Ovary (tissue), 9 donors: ENCODE measurements around the gene CDKN2AIPNL. TPM values are rescaled to one million over a fixed set of nuclear protein-coding genes. Genes with fewer than 3 reads are reported as not detected.

ENCODE experiments used
- DNase-seq, 5 donors: peaks; one replicate each; pipeline ENCODE4 v3.0.0-alpha.2; 2019 to 2020
- H3K27ac ChIP-seq, 2 donors: fragments of 200-600 bp; one replicate each; pipeline versions ENCODE4 v1.5.1 to v1.8.0; 2019 to 2022
- H3K27me3 ChIP-seq: fragments of 200-600 bp; one replicate; pipeline ENCODE4 v1.8.0; 2022
- H3K36me3 ChIP-seq: fragments of 200-600 bp; sonication (generic); one replicate; pipeline ENCODE4 v1.5.1; 2019
- H3K4me1 ChIP-seq: one replicate; pipeline ENCODE4 v1.8.1; 2013; ENCODE audit warnings: mild to moderate bottlenecking, moderate library complexity; ENCODE audit not compliant: insufficient read depth
- H3K4me3 ChIP-seq: fragments of 200-600 bp; sonication (generic); one replicate; pipeline ENCODE4 v1.5.1; 2017
- H3K9me3 ChIP-seq, 2 donors: fragments of 200-600 bp in 1 of 2; sonication (generic) in 1 of 2; one replicate each; pipeline versions ENCODE4 v1.5.1 to v1.8.1; 2013 to 2019; ENCODE audit warnings: mild to moderate bottlenecking in 1 of 2, moderate library complexity in 1 of 2
- EP300 ChIP-seq: sonication (generic); formaldehyde crosslinking; IDR thresholded peaks from one replicate; pipeline ENCODE4 v1.6.1; 2017; ENCODE audit warnings: antibody characterized with exemption
- POLR2A ChIP-seq: fragments of 450-650 bp; IDR thresholded peaks from one replicate; pipeline ENCODE4 v1.6.1; 2017; ENCODE audit warnings: antibody characterized with exemption, mild to moderate bottlenecking, moderate library complexity
- WGBS, 3 donors: extraction: QIAGEN DNeasy Blood & Tissue Kit in 1 of 3; methylation state at CpG; one replicate each; pipeline versions ENCODE4 v1.1.5 to v1.1.7; 2013 to 2017; 5-methylcytosine and 5-hydroxymethylcytosine counted together
- intact Hi-C, 4 donors: fragments of 100-400 bp; cut with DNase I; formaldehyde crosslinking; loops; one replicate each; pipeline versions ENCODE4 v1.11.0 to v1.15.1; 2022 to 2023
- polyA plus RNA-seq, 2 donors: library from polyadenylated mRNA; stranded (reverse); fragments of 200-250 nt in 1 of 2; fragments of 350-450 nt in 1 of 2; fragmentation: Illumina TruSeq in 1 of 2; extraction: RNeasy Lipid Tissue Mini Kit (QIAGEN cat#74804) in 1 of 2; gene quantifications; one replicate each; pipeline ENCODE4 v1.2.3, GENCODE V29; 2013 to 2014
- total RNA-seq, 7 donors: library from RNA; depleted of rRNA in 2 of 7; stranded (reverse); fragments of >200 nt in 2 of 7; fragmentation: NEBNext Ultra II Directional in 3 of 7; extraction: Animal tissue kit (Norgen Biotek cat#: 25700) in 3 of 7; gene quantifications; one replicate each; pipeline versions ENCODE4 v1.1.0 to v1.2.4, GENCODE V29; 2016 to 2023
- TF ChIP-seq, protein P1 (sequence below), 3 donors: fragments of 450-650 bp in 2 of 3; fragments of 200-600 bp in 1 of 3; IDR thresholded peaks; one replicate each; pipeline versions ENCODE4 v1.5.1 to v1.8.0; 2016 to 2022; ENCODE audit warnings: antibody characterized with exemption in 3 of 3, mild to moderate bottlenecking in 1 of 3
- donor health status: DM: no; HTN: no; CAD: no; lungs with moderate emphysema.
- donor health status: DM: no; HTN: no; CAD: no.
- donor health status: Bipolar disorder and iron deficiency.
- donor health status: DM: yes; HTN: yes; CAD: no.
- donor health status: DM: no; HTN: no; CAD: no.
- donor health status: DM: yes; HTN: yes; CAD: no.

Gene CDKN2AIPNL
- total and polyA plus RNA-seq, 9 donors, result 12.2 to 29.0 (median 17.7) TPM

DNA sequence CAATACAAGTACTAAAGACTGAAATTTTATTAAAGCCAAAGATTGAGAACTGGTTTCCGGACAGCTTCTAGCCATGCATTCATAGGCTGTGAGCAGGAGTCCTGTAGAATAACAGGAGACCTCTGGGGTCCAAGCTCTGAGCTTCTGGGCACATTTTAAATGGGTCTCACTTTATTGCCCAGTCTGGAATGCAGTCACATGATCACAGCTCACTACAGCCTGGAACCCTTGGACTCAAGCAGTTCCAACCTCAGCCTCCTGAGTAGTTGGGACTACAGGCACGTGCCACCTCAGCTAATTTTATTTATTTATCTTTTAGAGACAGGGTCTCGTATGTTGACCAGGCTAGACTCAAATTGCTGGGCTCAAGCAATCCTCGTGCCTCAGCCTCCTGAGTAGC, 15.4 kb downstream of the CDKN2AIPNL start:
- intact Hi-C loops, result no loop called here
- TF ChIP-seq POLR2A (no peak), EP300 (no peak)
- TF ChIP-seq, protein P1, sequence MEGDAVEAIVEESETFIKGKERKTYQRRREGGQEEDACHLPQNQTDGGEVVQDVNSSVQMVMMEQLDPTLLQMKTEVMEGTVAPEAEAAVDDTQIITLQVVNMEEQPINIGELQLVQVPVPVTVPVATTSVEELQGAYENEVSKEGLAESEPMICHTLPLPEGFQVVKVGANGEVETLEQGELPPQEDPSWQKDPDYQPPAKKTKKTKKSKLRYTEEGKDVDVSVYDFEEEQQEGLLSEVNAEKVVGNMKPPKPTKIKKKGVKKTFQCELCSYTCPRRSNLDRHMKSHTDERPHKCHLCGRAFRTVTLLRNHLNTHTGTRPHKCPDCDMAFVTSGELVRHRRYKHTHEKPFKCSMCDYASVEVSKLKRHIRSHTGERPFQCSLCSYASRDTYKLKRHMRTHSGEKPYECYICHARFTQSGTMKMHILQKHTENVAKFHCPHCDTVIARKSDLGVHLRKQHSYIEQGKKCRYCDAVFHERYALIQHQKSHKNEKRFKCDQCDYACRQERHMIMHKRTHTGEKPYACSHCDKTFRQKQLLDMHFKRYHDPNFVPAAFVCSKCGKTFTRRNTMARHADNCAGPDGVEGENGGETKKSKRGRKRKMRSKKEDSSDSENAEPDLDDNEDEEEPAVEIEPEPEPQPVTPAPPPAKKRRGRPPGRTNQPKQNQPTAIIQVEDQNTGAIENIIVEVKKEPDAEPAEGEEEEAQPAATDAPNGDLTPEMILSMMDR (IDR thresholded peaks at IDR 0.05), result no peak
- Histone ChIP-seq H3K4me3 (no peak overlapping the region), H3K27me3 (no peaks in the 10 kb centered on the region), H3K36me3 (no peaks in the 10 kb centered on the region), H3K27ac (no peak overlapping the region), H3K9me3 (no peaks in the 10 kb centered on the region), H3K4me1 (peaks cover 1% of the 10 kb centered on the region)
- DNase-seq, result no peak
- WGBS, 3 donors, result 80 to 85% (median 83%) methylated on average over 4 of the region's 4 CpGs

DNA sequence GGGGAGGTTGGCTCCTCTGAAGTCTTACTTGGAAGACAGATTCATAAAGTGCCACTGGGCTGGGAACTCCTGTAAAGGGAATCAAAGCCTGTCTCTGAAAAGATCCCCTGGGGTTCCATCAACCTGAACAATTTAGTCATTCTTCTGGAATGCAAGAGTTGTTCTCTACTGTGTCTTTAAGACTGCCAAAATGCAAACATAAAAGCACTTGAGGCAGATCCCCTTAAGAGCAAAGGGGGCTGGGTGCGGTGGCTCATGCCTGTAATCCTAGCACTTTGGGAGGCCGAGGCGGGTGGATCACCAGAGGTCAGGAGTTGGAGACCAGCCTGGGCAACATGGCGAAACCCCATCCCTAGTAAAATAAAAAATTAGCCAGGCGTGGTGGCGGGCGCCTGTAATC, 16.7 kb downstream of the CDKN2AIPNL start:
- intact Hi-C loops, result no loop called here
- H3K27ac ChIP-seq, result no peak overlapping the region
- TF ChIP-seq, protein P1 (IDR thresholded peaks at IDR 0.05), result no peak
- no peak for TF ChIP-seq EP300
- TF ChIP-seq POLR2A, result no peak
- H3K27me3 ChIP-seq, result no peaks in the 10 kb centered on the region
- H3K36me3 ChIP-seq, result no peaks in the 10 kb centered on the region
- no peak for DNase-seq
- no peak overlapping the region for H3K4me3 ChIP-seq
- no peaks in the 10 kb centered on the region for H3K9me3 ChIP-seq
- H3K4me1 ChIP-seq, result peaks cover 1% of the 10 kb centered on the region
- 89 to 98% (median 91%) methylated on average over 7 of the region's 7 CpGs for WGBS, 3 donors

DNA sequence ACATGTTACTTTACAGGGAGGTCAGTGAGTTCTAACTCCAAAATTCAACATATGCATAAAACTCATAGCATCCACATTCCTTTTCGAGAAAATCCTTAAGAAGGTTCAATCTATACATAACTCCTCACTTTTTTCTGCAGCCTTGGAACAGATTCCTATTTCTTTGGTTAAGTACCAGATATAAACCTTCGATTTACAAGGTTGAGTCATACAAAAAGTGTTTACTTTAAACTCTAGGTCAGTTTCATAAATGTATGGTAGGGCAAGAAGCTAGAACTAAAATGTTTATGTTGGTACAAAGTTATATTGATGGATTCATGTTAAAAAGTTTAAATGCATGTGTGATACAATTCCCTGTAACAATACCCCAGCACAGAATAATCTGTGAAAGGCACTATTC, 19.4 kb downstream of the CDKN2AIPNL start:
- H3K27me3 ChIP-seq, result no peaks in the 10 kb centered on the region
- TF ChIP-seq EP300 (no peak), POLR2A (no peak)
- TF ChIP-seq, protein P1 (IDR thresholded peaks at IDR 0.05), result no peak
- 86 to 91% (median 89%) methylated on average over 2 of the region's 2 CpGs for WGBS, 3 donors
- no peak overlapping the region for H3K4me3 ChIP-seq
- H3K9me3 ChIP-seq, result no peaks in the 10 kb centered on the region
- no peaks in the 10 kb centered on the region for H3K36me3 ChIP-seq
- no peak for DNase-seq
- H3K4me1 ChIP-seq, result no peaks in the 10 kb centered on the region
- H3K27ac ChIP-seq, result no peak overlapping the region
- intact Hi-C loops, result no loop called here

DNA sequence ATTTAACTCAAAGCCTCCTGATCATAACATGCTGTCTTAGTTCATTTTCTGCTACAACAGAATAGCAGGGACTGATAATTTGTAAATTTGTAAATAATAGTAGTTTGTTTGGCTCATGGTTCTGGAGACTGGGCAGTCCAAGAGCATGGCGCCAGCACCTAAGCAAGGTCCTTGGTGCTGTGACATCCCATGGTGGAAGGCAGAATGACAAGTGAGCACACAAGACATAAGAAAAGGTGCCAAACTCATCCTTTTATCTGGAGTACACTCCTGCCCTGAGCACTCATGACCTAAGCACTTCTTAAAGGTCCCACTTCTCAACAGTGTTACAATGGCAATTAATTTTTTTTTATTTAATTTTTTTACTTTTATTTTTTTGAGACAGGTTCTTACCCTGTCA, 24.2 kb downstream of the CDKN2AIPNL start:
- WGBS, 3 donors, result 93 to 100% (median 96%) methylated on average over 1 of the region's 1 CpG
- H3K27ac ChIP-seq, result no peak overlapping the region
- DNase-seq, result no peak
- no peaks in the 10 kb centered on the region for H3K9me3 ChIP-seq
- TF ChIP-seq, protein P1 (IDR thresholded peaks at IDR 0.05), result no peak
- TF ChIP-seq EP300 (no peak), POLR2A (no peak)
- H3K27me3 ChIP-seq, result no peaks in the 10 kb centered on the region
- no peaks in the 10 kb centered on the region for H3K4me1 ChIP-seq
- no peaks in the 10 kb centered on the region for H3K36me3 ChIP-seq
- intact Hi-C loops, result no loop called here
- no peak overlapping the region for H3K4me3 ChIP-seq
